K562 (cell line): ENCODE results near the gene ARL10. TPM values are rescaled to one million over a fixed set of nuclear protein-coding genes. Genes with fewer than 3 reads are reported as not detected.

Source experiments
- ARNT ChIP-seq, 2 experiments: fragments of 450-650 bp; IDR thresholded peaks; 2 replicates each; pipeline ENCODE4 v1.6.1; 2016; ENCODE audit warnings: mild to moderate bottlenecking in 1 of 2
- CBX3 ChIP-seq, 2 experiments: IDR thresholded peaks; 1 replicate in 1 of 2; 2 replicates in 1 of 2; pipeline ENCODE4 v1.6.1; 2012; ENCODE audit warnings: inconsistent platforms in 2 of 2, low read length in 2 of 2, borderline replicate concordance in 1 of 2, control low read depth in 1 of 2
- CREB1 ChIP-seq, 2 experiments: sonication (generic) in 1 of 2; formaldehyde crosslinking in 1 of 2; IDR thresholded peaks; 2 replicates each; pipeline versions ENCODE4 v1.6.1 to v1.8.0; 2012 to 2022; ENCODE audit warnings: inconsistent platforms in 1 of 2, mild to moderate bottlenecking in 1 of 2, missing genetic modification reagents in 1 of 2, moderate library complexity in 1 of 2
- ELF1 ChIP-seq: fragments of 200-800 bp; sonication (Bioruptor generic); IDR thresholded peaks from 2 replicates; pipeline ENCODE4 v1.6.1; 2016; ENCODE audit warnings: missing genetic modification characterization, missing compliant biosample characterization
- ETV5 ChIP-seq: sonication (generic); formaldehyde crosslinking; IDR thresholded peaks from 2 replicates; pipeline ENCODE4 v1.4.0; 2020; ENCODE audit warnings: low read depth, mild to moderate bottlenecking, missing genetic modification reagents
- KDM4B ChIP-seq, 2 experiments: fragments of 450-650 bp in 1 of 2; sonication (generic) in 1 of 2; IDR thresholded peaks; 2 replicates each; pipeline ENCODE4 v1.6.1; 2016 to 2017; ENCODE audit warnings: borderline replicate concordance in 2 of 2, antibody characterized with exemption in 1 of 2, low read depth in 1 of 2, mild to moderate bottlenecking in 1 of 2
- L3MBTL2 ChIP-seq: fragments of 450-650 bp; IDR thresholded peaks from 2 replicates; pipeline ENCODE4 v1.6.1; 2016; ENCODE audit warnings: mild to moderate bottlenecking, moderate library complexity
- MCM2 ChIP-seq: fragments of 450-650 bp; IDR thresholded peaks from 2 replicates; pipeline ENCODE4 v1.6.1; 2017; ENCODE audit warnings: low read depth, mild to moderate bottlenecking
- NR2C1 ChIP-seq, 2 experiments: fragments of 450-650 bp; IDR thresholded peaks; 2 replicates each; pipeline ENCODE4 v1.6.1; 2017; ENCODE audit warnings: mild to moderate bottlenecking in 2 of 2, antibody characterized with exemption in 1 of 2, inconsistent platforms in 1 of 2, missing compliant biosample characterization in 1 of 2, missing genetic modification characterization in 1 of 2
- PHF21A ChIP-seq: fragments of 450-650 bp; IDR thresholded peaks from 2 replicates; pipeline ENCODE4 v1.6.1; 2017; ENCODE audit warnings: low read depth, borderline replicate concordance
- POLR2G ChIP-seq: fragments of 200-400 bp; formaldehyde crosslinking; IDR thresholded peaks from 2 replicates; pipeline ENCODE4 v1.6.1; 2017; ENCODE audit warnings: low read depth, mild to moderate bottlenecking, antibody characterized with exemption, low read length, moderate library complexity
- RHOXF2B ChIP-seq: fragments of 250-450 bp; sonication (Bioruptor Pico); conservative IDR thresholded peaks from 2 replicates; pipeline ENCODE4 v1.5.1; 2021
- SIX5 ChIP-seq, 2 experiments: IDR thresholded peaks; 2 replicates each; pipeline ENCODE4 v1.6.1; 2011; ENCODE audit warnings: low read length in 2 of 2, borderline replicate concordance in 1 of 2, low read depth in 1 of 2, mild to moderate bottlenecking in 1 of 2, moderate library complexity in 1 of 2; ENCODE audit not compliant: insufficient read depth in 1 of 2
- STAT5A ChIP-seq: IDR thresholded peaks from 2 replicates; pipeline ENCODE4 v1.6.1; 2012; ENCODE audit warnings: low read length, inconsistent platforms, borderline replicate concordance
- ZBTB8A ChIP-seq: fragments of 450-650 bp; IDR thresholded peaks from 2 replicates; pipeline ENCODE4 v1.6.1; 2018; ENCODE audit warnings: mild to moderate bottlenecking, moderate library complexity; ENCODE audit not compliant: partially characterized antibody
- ZNF212 ChIP-seq: fragments of 450-650 bp; formaldehyde crosslinking; IDR thresholded peaks from 2 replicates; pipeline ENCODE4 v1.4.0; 2020; ENCODE audit warnings: mild to moderate bottlenecking
- ZNF699 ChIP-seq: fragments of 250-450 bp; sonication (Bioruptor Pico); IDR thresholded peaks from 2 replicates; pipeline ENCODE4 v1.8.0; 2021; ENCODE audit warnings: mild to moderate bottlenecking, moderate library complexity; ENCODE audit not compliant: insufficient replicate concordance
- polyA plus RNA-seq, 8 experiments: library from polyadenylated mRNA; depleted of rRNA in 4 of 8; stranded (reverse) in 5 of 8; unstranded in 3 of 8; fragments of >200 nt; fragmentation: Nextera tagmentation in 2 of 8; fragmentation: Illumina TruSeq in 1 of 8; extraction: Ambion mirVana in 2 of 8; extraction: Trizol in 1 of 8; gene quantifications; 2 replicates each; pipeline versions ENCODE4 v1.2.1 to v1.2.3, GENCODE V29; 2011 to 2014; ENCODE audit warnings: inconsistent platforms in 1 of 8, missing spikeins in 1 of 8
- total RNA-seq, 7 experiments: library from RNA; depleted of rRNA in 6 of 7; stranded (reverse); fragments of >200 nt in 6 of 7; fragmentation: Illumina TruSeq in 2 of 7; extraction: Trizol in 2 of 7; gene quantifications; 2 replicates each; pipeline versions ENCODE4 v1.2.1 to v1.2.3, GENCODE V29; 2011 to 2021; ENCODE audit warnings: low replicate concordance in 1 of 7
- TF ChIP-seq, protein P1 (sequence below): fragments of 250-450 bp; sonication (Bioruptor Pico); IDR thresholded peaks from 2 replicates; pipeline ENCODE4 v1.8.0; 2022; ENCODE audit warnings: moderate library complexity, mild to moderate bottlenecking, inconsistent platforms
- TF ChIP-seq, protein P2 (sequence below), 2 experiments: fragments of 150-350 bp in 1 of 2; IDR thresholded peaks; 2 replicates each; pipeline ENCODE4 v1.6.1; 2012 to 2016; ENCODE audit warnings: low read depth in 2 of 2, low read length in 2 of 2, mild to moderate bottlenecking in 1 of 2, moderate library complexity in 1 of 2
- TF ChIP-seq, protein P3 (sequence below): sonication (generic); formaldehyde crosslinking; IDR thresholded peaks from 2 replicates; pipeline ENCODE4 v1.8.0; 2022; ENCODE audit warnings: mild to moderate bottlenecking, missing genetic modification reagents, borderline replicate concordance

Gene ARL10
- total and polyA plus RNA-seq, 9 of the 15 experiments (the other 6 are each of a cell fraction or from before 2014, with no cell fraction given) = under 0.01 to 0.40 (median 0.34) TPM; not detected in 3

DNA sequence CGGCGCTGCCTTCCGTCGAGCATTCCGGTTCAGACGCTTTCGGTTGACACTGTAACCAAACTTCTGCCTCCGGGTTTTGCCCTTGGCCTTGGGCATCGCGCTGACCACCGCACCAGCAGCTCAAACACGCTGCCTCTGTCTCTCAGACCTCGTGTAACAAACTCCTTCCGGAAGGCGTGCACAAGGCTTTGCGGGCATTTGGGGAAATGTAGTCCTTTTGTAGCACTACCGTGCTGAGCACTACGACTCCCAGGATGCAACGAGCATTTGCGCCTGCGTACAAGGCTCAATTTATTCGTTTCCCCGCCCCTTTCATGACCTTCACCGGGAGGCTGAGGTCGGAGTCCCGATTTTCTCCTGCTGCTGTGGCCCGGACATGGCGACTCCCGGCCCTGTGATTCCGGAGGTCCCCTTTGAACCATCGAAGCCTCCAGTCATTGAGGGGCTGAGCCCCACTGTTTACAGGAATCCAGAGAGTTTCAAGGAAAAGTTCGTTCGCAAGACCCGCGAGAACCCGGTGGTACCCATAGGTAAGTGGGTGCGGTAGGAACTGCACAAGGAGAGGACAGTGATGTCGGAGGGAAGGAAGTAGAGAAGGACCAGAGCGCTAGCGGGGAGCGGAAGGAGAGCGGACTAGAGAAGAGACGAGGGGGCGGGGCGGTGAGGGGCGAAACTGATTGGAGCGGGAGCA is 23.3 kb downstream of the ARL10 start, which contains the start of the genes HIGD2A and NOP16 (continued):
- TF ChIP-seq, protein P1, sequence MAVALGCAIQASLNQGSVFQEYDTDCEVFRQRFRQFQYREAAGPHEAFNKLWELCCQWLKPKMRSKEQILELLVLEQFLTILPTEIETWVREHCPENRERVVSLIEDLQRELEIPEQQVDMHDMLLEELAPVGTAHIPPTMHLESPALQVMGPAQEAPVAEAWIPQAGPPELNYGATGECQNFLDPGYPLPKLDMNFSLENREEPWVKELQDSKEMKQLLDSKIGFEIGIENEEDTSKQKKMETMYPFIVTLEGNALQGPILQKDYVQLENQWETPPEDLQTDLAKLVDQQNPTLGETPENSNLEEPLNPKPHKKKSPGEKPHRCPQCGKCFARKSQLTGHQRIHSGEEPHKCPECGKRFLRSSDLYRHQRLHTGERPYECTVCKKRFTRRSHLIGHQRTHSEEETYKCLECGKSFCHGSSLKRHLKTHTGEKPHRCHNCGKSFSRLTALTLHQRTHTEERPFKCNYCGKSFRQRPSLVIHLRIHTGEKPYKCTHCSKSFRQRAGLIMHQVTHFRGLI (CRISPR knock-in tag) = no peak
- TF ChIP-seq POLR2G (peak; percentile 89), ZNF699 (CRISPR knock-in tag) (no peak), RHOXF2B (CRISPR knock-in tag) (no peak), ZNF212 (no peak), PHF21A (peak; percentile 88; the same call in 1 of the 2 replicates), SIX5 (IDR thresholded peaks at IDR 0.05; ENCODE audit: borderline replicate concordance in 1 of 2, insufficient read depth in 1 of 2, low read depth in 1 of 2, low read length in 2 of 2) (peak; percentile 81 to 86), CREB1 (IDR thresholded peaks at IDR 0.05) (peak; percentile 50; the same call in 1 of the 2 replicates), CREB1 (CRISPR knock-in tag; IDR thresholded peaks at IDR 0.05) (peak; percentile 80), ZBTB8A (no peak), MCM2 (no peak), ETV5 (CRISPR knock-in tag) (peak; percentile 89), CBX3 (IDR thresholded peaks at IDR 0.05; ENCODE audit: borderline replicate concordance in 1 of 2, low read length in 2 of 2) (0 out of 3 replicates have a peak, but pooled peaks of 1 of the 2 experiments have one; percentile 77), ELF1 (tag) (peak; percentile 93), NR2C1 (IDR thresholded peaks at IDR 0.05) (peak; percentile 94), NR2C1 (tag; IDR thresholded peaks at IDR 0.05) (peak; percentile 93), KDM4B (IDR thresholded peaks at IDR 0.05; ENCODE audit: borderline replicate concordance in 2 of 2, low read depth in 1 of 2) (peak in 1 of 2 experiments; percentile 83; a peak in 1 of 4 replicates), STAT5A (peak; percentile 57; the same call in 1 of the 2 replicates), ARNT (IDR thresholded peaks at IDR 0.05) (peak; percentile 92 to 94; a peak in 3 of 4 replicates), L3MBTL2 (peak; percentile 87)
- TF ChIP-seq, protein P2, sequence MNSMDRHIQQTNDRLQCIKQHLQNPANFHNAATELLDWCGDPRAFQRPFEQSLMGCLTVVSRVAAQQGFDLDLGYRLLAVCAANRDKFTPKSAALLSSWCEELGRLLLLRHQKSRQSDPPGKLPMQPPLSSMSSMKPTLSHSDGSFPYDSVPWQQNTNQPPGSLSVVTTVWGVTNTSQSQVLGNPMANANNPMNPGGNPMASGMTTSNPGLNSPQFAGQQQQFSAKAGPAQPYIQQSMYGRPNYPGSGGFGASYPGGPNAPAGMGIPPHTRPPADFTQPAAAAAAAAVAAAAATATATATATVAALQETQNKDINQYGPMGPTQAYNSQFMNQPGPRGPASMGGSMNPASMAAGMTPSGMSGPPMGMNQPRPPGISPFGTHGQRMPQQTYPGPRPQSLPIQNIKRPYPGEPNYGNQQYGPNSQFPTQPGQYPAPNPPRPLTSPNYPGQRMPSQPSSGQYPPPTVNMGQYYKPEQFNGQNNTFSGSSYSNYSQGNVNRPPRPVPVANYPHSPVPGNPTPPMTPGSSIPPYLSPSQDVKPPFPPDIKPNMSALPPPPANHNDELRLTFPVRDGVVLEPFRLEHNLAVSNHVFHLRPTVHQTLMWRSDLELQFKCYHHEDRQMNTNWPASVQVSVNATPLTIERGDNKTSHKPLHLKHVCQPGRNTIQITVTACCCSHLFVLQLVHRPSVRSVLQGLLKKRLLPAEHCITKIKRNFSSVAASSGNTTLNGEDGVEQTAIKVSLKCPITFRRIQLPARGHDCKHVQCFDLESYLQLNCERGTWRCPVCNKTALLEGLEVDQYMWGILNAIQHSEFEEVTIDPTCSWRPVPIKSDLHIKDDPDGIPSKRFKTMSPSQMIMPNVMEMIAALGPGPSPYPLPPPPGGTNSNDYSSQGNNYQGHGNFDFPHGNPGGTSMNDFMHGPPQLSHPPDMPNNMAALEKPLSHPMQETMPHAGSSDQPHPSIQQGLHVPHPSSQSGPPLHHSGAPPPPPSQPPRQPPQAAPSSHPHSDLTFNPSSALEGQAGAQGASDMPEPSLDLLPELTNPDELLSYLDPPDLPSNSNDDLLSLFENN (IDR thresholded peaks at IDR 0.05; ENCODE audit: low read depth in 2 of 2, low read length in 2 of 2) = no peak; a peak in 1 of 4 replicates
- TF ChIP-seq, protein P3, sequence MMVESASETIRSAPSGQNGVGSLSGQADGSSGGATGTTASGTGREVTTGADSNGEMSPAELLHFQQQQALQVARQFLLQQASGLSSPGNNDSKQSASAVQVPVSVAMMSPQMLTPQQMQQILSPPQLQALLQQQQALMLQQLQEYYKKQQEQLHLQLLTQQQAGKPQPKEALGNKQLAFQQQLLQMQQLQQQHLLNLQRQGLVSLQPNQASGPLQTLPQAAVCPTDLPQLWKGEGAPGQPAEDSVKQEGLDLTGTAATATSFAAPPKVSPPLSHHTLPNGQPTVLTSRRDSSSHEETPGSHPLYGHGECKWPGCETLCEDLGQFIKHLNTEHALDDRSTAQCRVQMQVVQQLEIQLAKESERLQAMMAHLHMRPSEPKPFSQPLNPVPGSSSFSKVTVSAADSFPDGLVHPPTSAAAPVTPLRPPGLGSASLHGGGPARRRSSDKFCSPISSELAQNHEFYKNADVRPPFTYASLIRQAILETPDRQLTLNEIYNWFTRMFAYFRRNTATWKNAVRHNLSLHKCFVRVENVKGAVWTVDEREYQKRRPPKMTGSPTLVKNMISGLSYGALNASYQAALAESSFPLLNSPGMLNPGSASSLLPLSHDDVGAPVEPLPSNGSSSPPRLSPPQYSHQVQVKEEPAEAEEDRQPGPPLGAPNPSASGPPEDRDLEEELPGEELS (CRISPR knock-in tag) = no peak
